Endothelial cell of umbilical vein (primary cell): ENCODE results near the gene RPL31. TPM values are rescaled to one million over a fixed set of nuclear protein-coding genes. Genes with fewer than 3 reads are reported as not detected.

Source experiments
- BruUV-seq: library from RNA; stranded (reverse); fragments of 400-500 nt; replicated peaks from 2 replicates; lab custom pipeline; 2021; lab: Mats Ljungman, UMichigan
- CTCF ChIA-PET: fragments of 300-600, 350-600 bp; sonication (Branson Sonifier 250); formaldehyde crosslinking; loops from one replicate; lab custom pipeline; 2021; ENCODE audit warnings: antibody characterized with exemption, inconsistent platforms; lab: Charles Lee
- POLR2A ChIA-PET: fragments of 300-600, 350-600 bp; sonication (Branson Sonifier 250); formaldehyde crosslinking; loops from one replicate; lab custom pipeline; 2021; ENCODE audit warnings: antibody characterized with exemption, inconsistent platforms; lab: Charles Lee
- DNase-seq: peaks from one replicate; pipeline ENCODE4 v3.0.0-alpha.2; 2011; ENCODE audit warnings: low read depth, low spot score
- FAIRE-seq: peaks from 2 replicates; lab custom pipeline; 2011; peaks lifted over from hg19 to GRCh38; lab: Jason Lieb, UNC
- H2AFZ ChIP-seq: 2 replicates; pipeline ENCODE4 v1.6.0; 2012; ENCODE audit warnings: low read depth, low read length, control low read depth, inconsistent platforms
- H3K27ac ChIP-seq: 2 replicates; pipeline ENCODE4 v1.5.1; 2011; ENCODE audit warnings: low read depth, mild to moderate bottlenecking, control low read depth, low read length, moderate library complexity; ENCODE audit not compliant: insufficient read depth
- H3K27me3 ChIP-seq, 2 experiments: 2 replicates each; pipeline versions ENCODE4 v1.6.0 to v1.6.1; 2011; ENCODE audit warnings: low read length in 2 of 2, mixed read lengths in 1 of 2; ENCODE audit not compliant: control insufficient read depth in 2 of 2, insufficient read depth in 2 of 2
- H3K36me3 ChIP-seq, 2 experiments: 2 replicates in 1 of 2; 3 replicates in 1 of 2; pipeline ENCODE4 v1.5.1; 2011; ENCODE audit warnings: low read length in 2 of 2, mild to moderate bottlenecking in 1 of 2, moderate library complexity in 1 of 2; ENCODE audit not compliant: control insufficient read depth in 2 of 2, insufficient read depth in 2 of 2; ENCODE audit errors: extremely low read depth in 1 of 2
- H3K4me1 ChIP-seq: 3 replicates; pipeline ENCODE4 v1.5.1; 2011; ENCODE audit warnings: mild to moderate bottlenecking, low read length; ENCODE audit not compliant: control insufficient read depth, insufficient read depth; ENCODE audit errors: extremely low read depth
- H3K4me2 ChIP-seq: 2 replicates; pipeline ENCODE4 v1.6.1; 2011; ENCODE audit warnings: low read length, control low read depth, mixed read lengths; ENCODE audit not compliant: insufficient read depth
- H3K4me3 ChIP-seq, 3 experiments: fragments of 200-600 bp in 1 of 3; sonication (generic), shearing (Covaris generic) in 1 of 3; replicated peaks in 1 of 3; 2 replicates each; pipeline ENCODE4 v1.5.1; 2011 to 2016; ENCODE audit warnings: control low read depth in 3 of 3, low read length in 3 of 3, mild to moderate bottlenecking in 2 of 3, inconsistent platforms in 1 of 3, low read depth in 1 of 3, moderate library complexity in 1 of 3; ENCODE audit not compliant: insufficient read depth in 1 of 3
- H3K79me2 ChIP-seq: 2 replicates; pipeline ENCODE4 v1.6.0; 2012; ENCODE audit warnings: low read length, inconsistent platforms; ENCODE audit not compliant: control insufficient read depth, insufficient read depth
- H3K9ac ChIP-seq: replicated peaks from 2 replicates; pipeline ENCODE3; 2011; ENCODE audit warnings: low read length, control low read depth; ENCODE audit not compliant: insufficient read depth; ENCODE audit errors: extremely low read depth
- H3K9me1 ChIP-seq: replicated peaks from 3 replicates; pipeline ENCODE4 v1.6.0; 2011; ENCODE audit warnings: mild to moderate bottlenecking, low read length; ENCODE audit not compliant: control insufficient read depth, insufficient read depth; ENCODE audit errors: extremely low read depth
- H3K9me3 ChIP-seq: replicated peaks from 2 replicates; pipeline ENCODE4 v1.5.1; 2012; ENCODE audit warnings: low read length, inconsistent platforms; ENCODE audit not compliant: control insufficient read depth, insufficient read depth
- H4K20me1 ChIP-seq: replicated peaks from 2 replicates; pipeline ENCODE3; 2011; ENCODE audit warnings: mild to moderate bottlenecking, low read length; ENCODE audit not compliant: control insufficient read depth, insufficient read depth; ENCODE audit errors: extremely low read depth
- EZH2 ChIP-seq: IDR thresholded peaks from 2 replicates; pipeline ENCODE4 v1.6.1; 2012; ENCODE audit warnings: borderline replicate concordance, low read depth, mild to moderate bottlenecking, moderate library complexity, low read length, inconsistent platforms; ENCODE audit not compliant: severe bottlenecking
- FOS ChIP-seq: IDR thresholded peaks from 2 replicates; pipeline ENCODE4 v1.6.1; 2011; ENCODE audit warnings: mild to moderate bottlenecking, low read length, moderate library complexity, borderline replicate concordance; ENCODE audit not compliant: insufficient read depth
- GATA2 ChIP-seq: IDR thresholded peaks from 2 replicates; pipeline ENCODE4 v1.7.0; 2011; ENCODE audit warnings: low read depth, mild to moderate bottlenecking, moderate library complexity, mixed read lengths, low read length; ENCODE audit not compliant: insufficient read length, insufficient read depth
- JUN ChIP-seq: IDR thresholded peaks from 2 replicates; pipeline ENCODE4 v1.6.1; 2011; ENCODE audit warnings: borderline replicate concordance, low read depth; ENCODE audit not compliant: insufficient read length, insufficient read depth
- MYC ChIP-seq: IDR thresholded peaks from one replicate; pipeline ENCODE4 v1.6.1; 2011; ENCODE audit warnings: mild to moderate bottlenecking, low read depth, low read length
- POLR2A ChIP-seq: IDR thresholded peaks from 2 replicates; pipeline ENCODE4 v1.6.1; 2012; ENCODE audit warnings: low read depth, mild to moderate bottlenecking, control low read depth, low read length
- POLR2AphosphoS5 ChIP-seq: IDR thresholded peaks from 2 replicates; pipeline ENCODE4 v1.6.1; 2012; ENCODE audit warnings: low read depth, mild to moderate bottlenecking, control low read depth, low read length, moderate library complexity; ENCODE audit not compliant: insufficient read depth
- dilution Hi-C: fragments of 300-500 bp; cut with MboI; formaldehyde crosslinking; loops from one replicate; pipeline ENCODE4 v1.15.0; 2019; ENCODE audit warnings: low sequenced_read_pairs; ENCODE audit not compliant: extremely low pct_ligation_motif_present
- intact Hi-C: fragments of 100-400 bp; cut with micrococcal nuclease; formaldehyde crosslinking; loops from one replicate; pipeline ENCODE4 v1.10.0; 2022
- polyA plus RNA-seq, 4 experiments: library from polyadenylated mRNA; depleted of rRNA in 3 of 4; stranded (reverse) in 3 of 4; unstranded in 1 of 4; fragments of >200 nt; gene quantifications; 2 replicates each; pipeline versions ENCODE4 v1.2.1 to v1.2.3, GENCODE V29; 2011 to 2012; ENCODE audit warnings: missing spikeins in 1 of 4
- total RNA-seq: library from RNA; stranded (reverse); gene quantifications from 2 replicates; pipeline ENCODE4 v1.2.3, GENCODE V29; 2021
- TF ChIP-seq, protein P1 (sequence below), 2 donors: IDR thresholded peaks; 1 replicate in 1 of 2; 2 replicates in 1 of 2; pipeline ENCODE4 v1.5.1; 2011; ENCODE audit warnings: low read length in 2 of 2, mild to moderate bottlenecking in 2 of 2, moderate library complexity in 2 of 2, control low read depth in 1 of 2, inconsistent platforms in 1 of 2, low read depth in 1 of 2; ENCODE audit not compliant: insufficient read depth in 1 of 2; ENCODE audit errors: extremely low read depth in 1 of 2
- TF ChIP-seq, protein P2 (sequence below): IDR thresholded peaks from 2 replicates; pipeline ENCODE4 v1.6.1; 2011; ENCODE audit not compliant: insufficient read depth, insufficient read length

Gene RPL31
- total and polyA plus RNA-seq, 2 donors (not counting 3 experiments of a cell fraction or from before 2014, with no cell fraction given), result 1,137 to 1,355 TPM

DNA sequence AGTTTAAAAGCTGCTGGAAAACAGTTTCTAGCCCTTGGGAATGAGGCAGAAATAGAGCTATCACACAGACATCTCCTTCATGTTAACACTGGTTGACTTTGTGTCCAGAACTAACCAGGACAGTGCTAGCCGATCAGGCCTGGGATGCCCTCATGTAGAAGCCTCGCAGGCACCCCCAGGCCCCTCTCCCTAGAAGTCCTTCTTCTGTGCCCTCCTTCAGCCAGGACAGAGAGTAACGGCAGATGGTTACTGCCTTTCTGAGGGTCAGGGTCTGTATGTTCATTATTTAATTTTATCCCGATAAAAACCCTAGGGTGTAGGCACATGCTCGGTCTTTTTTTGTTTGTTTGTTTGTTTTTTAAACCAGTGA is 10.7 kb upstream of the RPL31 start:
- Histone ChIP-seq H3K9me3 (no peaks in the 10 kb centered on the region), H3K27me3 (no peaks in the 10 kb centered on the region), H3K27ac (no peak overlapping the region), H2AFZ (no peak overlapping the region), H3K4me2 (no peak overlapping the region), H3K4me1 (no peaks in the 10 kb centered on the region), H3K9ac (no peak overlapping the region), H4K20me1 (no peaks in the 10 kb centered on the region), H3K79me2 (no peaks in the 10 kb centered on the region), H3K9me1 (no peaks in the 10 kb centered on the region), H3K4me3 (no peak overlapping the region), H3K36me3 (peaks cover 2 to 31% of the 10 kb centered on the region in 2 experiments)
- dilution Hi-C loops, result no loop called here
- CTCF ChIA-PET, result interaction anchor here (1.9 kb wide), 1 partner anchor 21 kb away, joined by 4 read pairs; no protein-coding TSS in a partner anchor
- POLR2A ChIA-PET, result no interaction called here
- FAIRE-seq (no peak), DNase-seq (no peak)
- no TSS peak for BruUV-seq
- intact Hi-C loops, result no loop called here
- TF ChIP-seq EZH2 (no peak), POLR2AphosphoS5 (no peak), MYC (no peak), GATA2 (no peak), FOS (no peak), JUN (no peak), POLR2A (no peak)
- TF ChIP-seq, protein P1, sequence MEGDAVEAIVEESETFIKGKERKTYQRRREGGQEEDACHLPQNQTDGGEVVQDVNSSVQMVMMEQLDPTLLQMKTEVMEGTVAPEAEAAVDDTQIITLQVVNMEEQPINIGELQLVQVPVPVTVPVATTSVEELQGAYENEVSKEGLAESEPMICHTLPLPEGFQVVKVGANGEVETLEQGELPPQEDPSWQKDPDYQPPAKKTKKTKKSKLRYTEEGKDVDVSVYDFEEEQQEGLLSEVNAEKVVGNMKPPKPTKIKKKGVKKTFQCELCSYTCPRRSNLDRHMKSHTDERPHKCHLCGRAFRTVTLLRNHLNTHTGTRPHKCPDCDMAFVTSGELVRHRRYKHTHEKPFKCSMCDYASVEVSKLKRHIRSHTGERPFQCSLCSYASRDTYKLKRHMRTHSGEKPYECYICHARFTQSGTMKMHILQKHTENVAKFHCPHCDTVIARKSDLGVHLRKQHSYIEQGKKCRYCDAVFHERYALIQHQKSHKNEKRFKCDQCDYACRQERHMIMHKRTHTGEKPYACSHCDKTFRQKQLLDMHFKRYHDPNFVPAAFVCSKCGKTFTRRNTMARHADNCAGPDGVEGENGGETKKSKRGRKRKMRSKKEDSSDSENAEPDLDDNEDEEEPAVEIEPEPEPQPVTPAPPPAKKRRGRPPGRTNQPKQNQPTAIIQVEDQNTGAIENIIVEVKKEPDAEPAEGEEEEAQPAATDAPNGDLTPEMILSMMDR (IDR thresholded peaks at IDR 0.05; ENCODE audit: extremely low read depth in 1 of 2, insufficient read depth in 1 of 2, low read depth in 1 of 2, low read length in 2 of 2), result no peak
- TF ChIP-seq, protein P2, sequence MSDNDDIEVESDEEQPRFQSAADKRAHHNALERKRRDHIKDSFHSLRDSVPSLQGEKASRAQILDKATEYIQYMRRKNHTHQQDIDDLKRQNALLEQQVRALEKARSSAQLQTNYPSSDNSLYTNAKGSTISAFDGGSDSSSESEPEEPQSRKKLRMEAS, result no peak
